DOHH2 (cell line): ENCODE data around the gene KIR3DL3.

Source experiments
- EZH2phosphoT487 ChIP-seq: fragments of 200-600 bp; sonication (generic); IDR thresholded peaks from 2 replicates; pipeline ENCODE4 v1.6.1; 2017; ENCODE audit warnings: borderline replicate concordance, mild to moderate bottlenecking, antibody characterized with exemption, low read length, moderate library complexity, mixed read lengths
- TF ChIP-seq, protein P1 (sequence below): fragments of 200-600 bp; sonication (generic); IDR thresholded peaks from one replicate; pipeline ENCODE4 v1.5.1; 2014; ENCODE audit warnings: antibody characterized with exemption, mild to moderate bottlenecking, low read depth, low read length; ENCODE audit not compliant: poor library complexity, severe bottlenecking

DNA sequence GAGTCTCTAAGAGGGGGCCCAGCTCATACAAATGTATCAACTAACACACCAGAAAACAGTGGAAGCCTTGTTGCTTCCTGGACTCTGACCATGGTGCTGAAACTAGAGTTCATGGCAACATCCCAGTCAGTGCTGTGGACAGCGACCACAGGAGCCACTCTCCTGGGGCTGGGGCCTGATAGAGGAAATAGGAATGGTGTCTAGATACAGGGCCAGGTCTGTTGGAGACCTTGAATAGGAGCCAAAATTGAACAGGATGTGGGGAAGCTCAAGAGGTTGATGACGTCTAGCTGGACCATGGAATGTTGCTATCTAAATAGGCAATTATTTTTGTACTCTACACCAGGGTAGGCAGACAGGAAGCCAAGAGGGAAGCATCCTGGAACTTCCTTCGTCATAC is 39.7 kb upstream of the KIR3DL3 start:
- TF ChIP-seq, protein P1, sequence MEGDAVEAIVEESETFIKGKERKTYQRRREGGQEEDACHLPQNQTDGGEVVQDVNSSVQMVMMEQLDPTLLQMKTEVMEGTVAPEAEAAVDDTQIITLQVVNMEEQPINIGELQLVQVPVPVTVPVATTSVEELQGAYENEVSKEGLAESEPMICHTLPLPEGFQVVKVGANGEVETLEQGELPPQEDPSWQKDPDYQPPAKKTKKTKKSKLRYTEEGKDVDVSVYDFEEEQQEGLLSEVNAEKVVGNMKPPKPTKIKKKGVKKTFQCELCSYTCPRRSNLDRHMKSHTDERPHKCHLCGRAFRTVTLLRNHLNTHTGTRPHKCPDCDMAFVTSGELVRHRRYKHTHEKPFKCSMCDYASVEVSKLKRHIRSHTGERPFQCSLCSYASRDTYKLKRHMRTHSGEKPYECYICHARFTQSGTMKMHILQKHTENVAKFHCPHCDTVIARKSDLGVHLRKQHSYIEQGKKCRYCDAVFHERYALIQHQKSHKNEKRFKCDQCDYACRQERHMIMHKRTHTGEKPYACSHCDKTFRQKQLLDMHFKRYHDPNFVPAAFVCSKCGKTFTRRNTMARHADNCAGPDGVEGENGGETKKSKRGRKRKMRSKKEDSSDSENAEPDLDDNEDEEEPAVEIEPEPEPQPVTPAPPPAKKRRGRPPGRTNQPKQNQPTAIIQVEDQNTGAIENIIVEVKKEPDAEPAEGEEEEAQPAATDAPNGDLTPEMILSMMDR = no peak
- no peak for TF ChIP-seq EZH2phosphoT487
